Hematopoietic multipotent progenitor cell treated with erythropoietin and hydrocortisone succinate and interleukin-3 and kit ligand, for 6 days (in vitro differentiated cells): Measurements from ENCODE around the gene GGT6.

ENCODE experiments used
- DNase-seq: peaks from one replicate; pipeline ENCODE4 v3.0.0-alpha.2; 2015

GGT6 gene

GRCh38 chr17:4536742-4537411 lies 23.5 kb downstream of the GGT6 start:
- DNase-seq = no peak

GRCh38 chr17:4536259-4536741 lies 24.1 kb downstream of the GGT6 start:
- no peak for DNase-seq

GRCh38 chr17:4535667-4536258 lies 24.6 kb downstream of the GGT6 start:
- DNase-seq = no peak

GRCh38 chr17:4534928-4535666 lies 25.3 kb downstream of the GGT6 start:
- no peak for DNase-seq

- DNase-seq = no peak
Measured at GRCh38 chr17:4534515-4534914, 25.9 kb downstream of the GGT6 start.

- DNase-seq = peak; percentile 72
Measured at GRCh38 chr17:4533523-4534504, 26.6 kb downstream of the GGT6 start.

- DNase-seq = no peak
Measured at GRCh38 chr17:4532860-4533522, 27.4 kb downstream of the GGT6 start.

GRCh38 chr17:4531988-4532736 lies 28.2 kb downstream of the GGT6 start:
- DNase-seq = no peak

GRCh38 chr17:4530799-4531730 lies 29.3 kb downstream of the GGT6 start:
- DNase-seq = no peak

GRCh38 chr17:4529533-4530152 lies 30.7 kb downstream of the GGT6 start:
- DNase-seq = no peak

GRCh38 chr17:4527566-4528125 lies 32.7 kb downstream of the GGT6 start:
- DNase-seq = no peak

- no peak for DNase-seq
Measured at GRCh38 chr17:4527134-4527533, 33.2 kb downstream of the GGT6 start.

GRCh38 chr17:4525691-4526397 lies 34.5 kb downstream of the GGT6 start:
- DNase-seq = no peak

- no peak for DNase-seq
Measured at GRCh38 chr17:4523946-4524345, 36.4 kb downstream of the GGT6 start.

- no peak for DNase-seq
Measured at GRCh38 chr17:4522661-4523060, 37.7 kb downstream of the GGT6 start.

- no peak for DNase-seq
Measured at GRCh38 chr17:4520894-4521600, 39.3 kb downstream of the GGT6 start.

- no peak for DNase-seq
Measured at GRCh38 chr17:4520060-4520893, 40.1 kb downstream of the GGT6 start.
